Common myeloid progenitor, CD34-positive (primary cell): ENCODE results near the gene KIAA1586.

Experiments used
- CTCF ChIA-PET: fragments of 350-600 bp; sonication (Branson Sonifier 250); formaldehyde crosslinking; loops from one replicate; lab custom pipeline; 2021; ENCODE audit warnings: antibody characterized with exemption; lab: Charles Lee
- POLR2A ChIA-PET: fragments of 350-600 bp; sonication (Branson Sonifier 250); formaldehyde crosslinking; loops from one replicate; lab custom pipeline; 2021; ENCODE audit warnings: antibody characterized with exemption; lab: Charles Lee
- DNase-seq, 3 donors: peaks; one replicate each; pipeline versions ENCODE4 v3.0.0 to v3.0.0-alpha.2; 2013
- H3K27ac ChIP-seq, 2 experiments: 1 replicate in 1 of 2; 2 replicates in 1 of 2; pipeline ENCODE4 v1.7.0; 2013; ENCODE audit warnings: inconsistent platforms in 2 of 2, low read length in 2 of 2, mild to moderate bottlenecking in 2 of 2, low read depth in 1 of 2, moderate library complexity in 1 of 2; ENCODE audit not compliant: severe bottlenecking in 2 of 2, insufficient read depth in 1 of 2, poor library complexity in 1 of 2
- H3K27me3 ChIP-seq, 5 experiments: replicated peaks in 2 of 5; 1 replicate in 3 of 5; 2 replicates in 2 of 5; pipeline versions ENCODE4 v1.6.1 to v1.7.0; 2013; ENCODE audit warnings: low read length in 4 of 5, mild to moderate bottlenecking in 2 of 5, moderate library complexity in 2 of 5, inconsistent platforms in 1 of 5; ENCODE audit not compliant: insufficient read depth in 5 of 5, control insufficient read depth in 4 of 5
- H3K36me3 ChIP-seq, 4 experiments: 1 replicate in 2 of 4; 2 replicates in 2 of 4; pipeline versions ENCODE4 v1.6.1 to v1.7.0; 2013; ENCODE audit warnings: low read length in 3 of 4, control low read depth in 1 of 4, mild to moderate bottlenecking in 1 of 4; ENCODE audit not compliant: control insufficient read depth in 4 of 4, insufficient read depth in 4 of 4
- H3K4me1 ChIP-seq, 4 experiments: 1 replicate in 3 of 4; 2 replicates in 1 of 4; pipeline versions ENCODE4 v1.6.1 to v1.7.1; 2013; ENCODE audit warnings: low read length in 3 of 4, mild to moderate bottlenecking in 3 of 4, control low read depth in 1 of 4, inconsistent platforms in 1 of 4, moderate library complexity in 1 of 4; ENCODE audit not compliant: control insufficient read depth in 4 of 4, insufficient read depth in 4 of 4; ENCODE audit errors: control extremely low read depth in 1 of 4
- H3K4me3 ChIP-seq, 7 experiments: 1 replicate in 4 of 7; 2 replicates in 3 of 7; pipeline versions ENCODE4 v1.5.1 to v1.7.0; 2013; ENCODE audit warnings: mild to moderate bottlenecking in 7 of 7, low read length in 6 of 7, moderate library complexity in 6 of 7, inconsistent platforms in 2 of 7, low read depth in 2 of 7, control low read depth in 1 of 7; ENCODE audit not compliant: insufficient read depth in 4 of 7, control insufficient read depth in 1 of 7; ENCODE audit errors: extremely low read depth in 1 of 7
- H3K9me3 ChIP-seq, 5 experiments: 1 replicate in 4 of 5; 2 replicates in 1 of 5; pipeline versions ENCODE4 v1.6.1 to v1.7.1; 2013; ENCODE audit warnings: low read length in 4 of 5, mild to moderate bottlenecking in 2 of 5, inconsistent platforms in 1 of 5, low read depth in 1 of 5, moderate library complexity in 1 of 5; ENCODE audit not compliant: control insufficient read depth in 4 of 5, insufficient read depth in 2 of 5; ENCODE audit errors: control extremely low read depth in 1 of 5
- WGBS: methylation state at CpG from one replicate; pipeline ENCODE4 v1.1.5; 2013; ENCODE audit not compliant: insufficient coverage; 5-methylcytosine and 5-hydroxymethylcytosine counted together

The KIAA1586 gene

GRCh38 chr6:57024775-57025174 lies 21.7 kb upstream of the KIAA1586 start:
- WGBS = no CpG with 5 or more reads among the region's 1 CpG
- ChIA-PET POLR2A (no interaction called here), CTCF (interaction anchor here (1.4 to 1.7 kb wide), 2 partner anchors 33 to 120 kb away, joined by 3 to 4 read pairs; no protein-coding TSS in a partner anchor)
- peaks cover 0 to 23% (median 10%) of the 10 kb centered on the region in 5 experiments for H3K9me3 ChIP-seq
- DNase-seq = no peak
- H3K4me3 ChIP-seq = no peak overlapping the region
- H3K36me3 ChIP-seq = peaks cover 0 to 3% (median 0%) of the 10 kb centered on the region in 4 experiments
- H3K27me3 ChIP-seq = no peaks in the 10 kb centered on the region
- H3K4me1 ChIP-seq = no peaks in the 10 kb centered on the region
- no peak overlapping the region for H3K27ac ChIP-seq

GRCh38 chr6:57026001-57026400 lies 20.5 kb upstream of the KIAA1586 start:
- H3K36me3 ChIP-seq = peaks cover 0 to 3% (median 0%) of the 10 kb centered on the region in 4 experiments
- no CpG with 5 or more reads among the region's 1 CpG for WGBS
- CTCF ChIA-PET = interaction anchor here (0.7 to 1.5 kb wide), 2 partner anchors 61 to 122 kb away, joined by 3 read pairs; no protein-coding TSS in a partner anchor
- no peak overlapping the region for H3K4me3 ChIP-seq
- DNase-seq = no peak
- no peaks in the 10 kb centered on the region for H3K4me1 ChIP-seq
- no peaks in the 10 kb centered on the region for H3K27me3 ChIP-seq
- H3K27ac ChIP-seq = no peak overlapping the region
- peaks cover 0 to 23% (median 10%) of the 10 kb centered on the region in 5 experiments for H3K9me3 ChIP-seq
- POLR2A ChIA-PET = no interaction called here

DNA sequence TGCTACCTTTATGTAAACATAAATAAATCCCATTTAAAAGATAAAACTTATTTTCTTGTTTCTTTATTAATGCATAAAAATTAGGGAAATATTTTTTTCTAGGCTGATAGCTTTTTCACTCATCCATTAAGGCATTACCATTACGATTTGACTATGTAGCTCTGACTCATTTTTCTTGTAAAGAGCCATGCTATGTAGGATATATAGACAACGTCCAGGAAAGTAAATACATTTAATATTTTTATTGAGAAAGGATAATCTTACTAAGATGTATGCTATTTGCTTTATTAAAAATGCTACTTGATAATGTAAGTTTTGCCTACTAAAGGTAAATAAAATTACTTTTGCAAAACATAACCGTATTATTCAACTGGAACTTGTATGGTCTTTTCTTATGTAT lies 19.2 kb upstream of the KIAA1586 start:
- H3K4me1 ChIP-seq = no peaks in the 10 kb centered on the region
- DNase-seq = no peak
- H3K27ac ChIP-seq = no peak overlapping the region
- CTCF ChIA-PET = no interaction called here
- H3K27me3 ChIP-seq = no peaks in the 10 kb centered on the region
- POLR2A ChIA-PET = no interaction called here
- peaks cover 0 to 3% (median 0%) of the 10 kb centered on the region in 4 experiments for H3K36me3 ChIP-seq
- H3K9me3 ChIP-seq = peaks cover 0 to 23% (median 10%) of the 10 kb centered on the region in 5 experiments
- no CpG with 5 or more reads among the region's 3 CpGs for WGBS
- no peak overlapping the region for H3K4me3 ChIP-seq

- CTCF ChIA-PET = no interaction called here
- Histone ChIP-seq H3K27me3 (no peaks in the 10 kb centered on the region), H3K36me3 (peaks cover 0 to 3% (median 0%) of the 10 kb centered on the region in 4 experiments), H3K27ac (no peak overlapping the region), H3K4me1 (no peaks in the 10 kb centered on the region), H3K4me3 (no peak overlapping the region), H3K9me3 (peaks cover 0 to 20% (median 10%) of the 10 kb centered on the region in 5 experiments)
- POLR2A ChIA-PET = no interaction called here
- no peak for DNase-seq
- WGBS = 95% methylated on average over 9 of the region's 9 CpGs
Measured at GRCh38 chr6:57029213-57029612, 17.3 kb upstream of the KIAA1586 start.

- no peak overlapping the region for H3K4me3 ChIP-seq
- no peaks in the 10 kb centered on the region for H3K9me3 ChIP-seq
- H3K4me1 ChIP-seq = no peaks in the 10 kb centered on the region
- CTCF ChIA-PET = no interaction called here
- WGBS = 100% methylated on average over 1 of the region's 3 CpGs
- H3K36me3 ChIP-seq = no peaks in the 10 kb centered on the region
- no peak overlapping the region for H3K27ac ChIP-seq
- H3K27me3 ChIP-seq = no peaks in the 10 kb centered on the region
- DNase-seq = no peak
- POLR2A ChIA-PET = no interaction called here
Measured at GRCh38 chr6:57033228-57033627, 13.3 kb upstream of the KIAA1586 start.

- WGBS = no CpG with 5 or more reads among the region's 3 CpGs
- H3K27ac ChIP-seq = no peak overlapping the region
- no peak for DNase-seq
- CTCF ChIA-PET = no interaction called here
- POLR2A ChIA-PET = no interaction called here
- H3K4me1 ChIP-seq = no peaks in the 10 kb centered on the region
- H3K36me3 ChIP-seq = no peaks in the 10 kb centered on the region
- no peak overlapping the region for H3K4me3 ChIP-seq
- no peaks in the 10 kb centered on the region for H3K27me3 ChIP-seq
- no peaks in the 10 kb centered on the region for H3K9me3 ChIP-seq
Measured at GRCh38 chr6:57035549-57035948, 10.9 kb upstream of the KIAA1586 start.

GRCh38 chr6:57038906-57039305 lies 7.6 kb upstream of the KIAA1586 start:
- CTCF ChIA-PET = interaction anchor here (0.6 to 2.4 kb wide), 2 partner anchors 18 to 922 kb away, joined by 3 to 9 read pairs; no protein-coding TSS in a partner anchor
- Histone ChIP-seq H3K27ac (no peak overlapping the region), H3K27me3 (no peaks in the 10 kb centered on the region), H3K9me3 (no peaks in the 10 kb centered on the region), H3K4me3 (no peak overlapping the region), H3K36me3 (no peaks in the 10 kb centered on the region), H3K4me1 (no peaks in the 10 kb centered on the region)
- POLR2A ChIA-PET = interaction anchor here (0.6 kb wide), 1 partner anchor 12 kb away, joined by 3 read pairs; no protein-coding TSS in a partner anchor
- 95% methylated on average over 2 of the region's 2 CpGs for WGBS
- DNase-seq = no peak
